ENCODE measurements around the gene RACK1.

- no peak for TF ChIP-seq CTCF (IDR thresholded peaks at IDR 0.05)
- no peak for TF ChIP-seq EZH2 (IDR thresholded peaks at IDR 0.05)
These were observed 43.6 kb downstream of the RACK1 start for GRCh38 chr5:181199881-181200638.

Data from neural progenitor cell (in vitro differentiated cells).